ENCODE measurements around the gene IFITM2.

- TF ChIP-seq CTCF (IDR thresholded peaks at IDR 0.05) = no peak
- TF ChIP-seq POLR2AphosphoS5 (IDR thresholded peaks at IDR 0.05) = no peak
- no peak for TF ChIP-seq POLR2A (IDR thresholded peaks at IDR 0.05)
- TF ChIP-seq EP300 (IDR thresholded peaks at IDR 0.05) = no peak
These were observed 7.9 kb downstream of the IFITM2 start for GRCh38 chr11:315516-315994.

All from stomach (tissue), 4 donors.